ENCODE data around the gene CDC14A.

DNA sequence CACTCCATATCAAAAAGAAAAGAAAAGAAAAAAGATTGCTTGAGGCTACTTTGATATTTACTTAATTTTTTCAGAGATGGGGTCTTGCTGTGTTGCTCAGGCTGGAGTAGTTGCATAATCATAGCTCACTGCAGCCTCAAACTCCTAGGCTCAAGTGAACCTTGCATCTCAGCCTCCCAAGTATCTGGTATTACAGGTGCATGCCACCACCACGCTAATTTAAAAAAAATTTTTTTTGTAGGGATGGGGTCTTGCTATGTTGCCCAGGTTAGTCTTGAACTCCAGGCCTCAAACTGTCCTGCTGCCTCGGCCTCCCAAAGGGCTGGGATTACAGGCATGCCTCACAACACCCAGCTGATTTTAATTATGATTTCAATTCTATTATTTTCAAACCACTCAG is 48.1 kb upstream of the CDC14A start:
- TF ChIP-seq, protein P1, sequence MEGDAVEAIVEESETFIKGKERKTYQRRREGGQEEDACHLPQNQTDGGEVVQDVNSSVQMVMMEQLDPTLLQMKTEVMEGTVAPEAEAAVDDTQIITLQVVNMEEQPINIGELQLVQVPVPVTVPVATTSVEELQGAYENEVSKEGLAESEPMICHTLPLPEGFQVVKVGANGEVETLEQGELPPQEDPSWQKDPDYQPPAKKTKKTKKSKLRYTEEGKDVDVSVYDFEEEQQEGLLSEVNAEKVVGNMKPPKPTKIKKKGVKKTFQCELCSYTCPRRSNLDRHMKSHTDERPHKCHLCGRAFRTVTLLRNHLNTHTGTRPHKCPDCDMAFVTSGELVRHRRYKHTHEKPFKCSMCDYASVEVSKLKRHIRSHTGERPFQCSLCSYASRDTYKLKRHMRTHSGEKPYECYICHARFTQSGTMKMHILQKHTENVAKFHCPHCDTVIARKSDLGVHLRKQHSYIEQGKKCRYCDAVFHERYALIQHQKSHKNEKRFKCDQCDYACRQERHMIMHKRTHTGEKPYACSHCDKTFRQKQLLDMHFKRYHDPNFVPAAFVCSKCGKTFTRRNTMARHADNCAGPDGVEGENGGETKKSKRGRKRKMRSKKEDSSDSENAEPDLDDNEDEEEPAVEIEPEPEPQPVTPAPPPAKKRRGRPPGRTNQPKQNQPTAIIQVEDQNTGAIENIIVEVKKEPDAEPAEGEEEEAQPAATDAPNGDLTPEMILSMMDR (IDR thresholded peaks at IDR 0.05) = no peak
- TF ChIP-seq POLR2A (IDR thresholded peaks at IDR 0.05) = no peak

Data from heart left ventricle (tissue), 13 donors.